ENCODE results near the gene BUD13. TPM values are rescaled to one million over a fixed set of nuclear protein-coding genes. Genes with fewer than 3 reads are reported as not detected.

The BUD13 gene
- polyA plus RNA-seq, 1 of the 3 experiments (the other 2 are of a cell fraction): 15.5 TPM

DNA sequence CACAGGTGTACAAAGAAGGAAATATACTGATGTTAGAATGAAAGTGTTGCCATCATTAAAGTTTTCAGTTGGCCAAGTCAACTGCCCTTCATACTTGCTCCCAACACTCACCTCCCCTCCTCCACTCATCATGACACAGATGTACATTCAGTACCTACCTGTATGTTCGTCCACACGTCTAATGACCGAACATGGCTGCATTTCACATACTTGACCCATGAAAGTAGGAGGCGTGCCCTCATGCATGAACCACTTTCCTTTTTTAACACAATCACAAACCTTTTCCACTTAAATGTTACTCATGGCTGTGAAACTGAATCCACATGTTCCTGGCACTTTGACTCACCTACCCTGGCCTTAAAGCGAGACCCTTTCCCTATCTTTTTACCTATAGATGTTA lies 3.2 kb upstream of the BUD13 start:
- no peak overlapping the region for H3K9ac ChIP-seq
- H3K9me2 ChIP-seq: no peaks in the 10 kb centered on the region
- 97% methylated on average over 5 of the region's 5 CpGs for WGBS (ENCODE audit: low lambda C conversion rate)
- TF ChIP-seq, protein P1, sequence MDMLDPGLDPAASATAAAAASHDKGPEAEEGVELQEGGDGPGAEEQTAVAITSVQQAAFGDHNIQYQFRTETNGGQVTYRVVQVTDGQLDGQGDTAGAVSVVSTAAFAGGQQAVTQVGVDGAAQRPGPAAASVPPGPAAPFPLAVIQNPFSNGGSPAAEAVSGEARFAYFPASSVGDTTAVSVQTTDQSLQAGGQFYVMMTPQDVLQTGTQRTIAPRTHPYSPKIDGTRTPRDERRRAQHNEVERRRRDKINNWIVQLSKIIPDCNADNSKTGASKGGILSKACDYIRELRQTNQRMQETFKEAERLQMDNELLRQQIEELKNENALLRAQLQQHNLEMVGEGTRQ (IDR thresholded peaks at IDR 0.05; ENCODE audit: borderline replicate concordance, low read depth, low read length): no peak
- TF ChIP-seq JUND (IDR thresholded peaks at IDR 0.05): no peak
- TF ChIP-seq MEF2A (IDR thresholded peaks at IDR 0.05; ENCODE audit: borderline replicate concordance, low read depth): no peak
- TF ChIP-seq FOXJ3 (CRISPR knock-in tag; IDR thresholded peaks at IDR 0.05): no peak
- TF ChIP-seq SMC3 (IDR thresholded peaks at IDR 0.05; ENCODE audit: low read depth, low read length): no peak
- no peak for TF ChIP-seq EZH2phosphoT487 (IDR thresholded peaks at IDR 0.05; ENCODE audit: borderline replicate concordance, low read depth)
- TF ChIP-seq, protein P2, sequence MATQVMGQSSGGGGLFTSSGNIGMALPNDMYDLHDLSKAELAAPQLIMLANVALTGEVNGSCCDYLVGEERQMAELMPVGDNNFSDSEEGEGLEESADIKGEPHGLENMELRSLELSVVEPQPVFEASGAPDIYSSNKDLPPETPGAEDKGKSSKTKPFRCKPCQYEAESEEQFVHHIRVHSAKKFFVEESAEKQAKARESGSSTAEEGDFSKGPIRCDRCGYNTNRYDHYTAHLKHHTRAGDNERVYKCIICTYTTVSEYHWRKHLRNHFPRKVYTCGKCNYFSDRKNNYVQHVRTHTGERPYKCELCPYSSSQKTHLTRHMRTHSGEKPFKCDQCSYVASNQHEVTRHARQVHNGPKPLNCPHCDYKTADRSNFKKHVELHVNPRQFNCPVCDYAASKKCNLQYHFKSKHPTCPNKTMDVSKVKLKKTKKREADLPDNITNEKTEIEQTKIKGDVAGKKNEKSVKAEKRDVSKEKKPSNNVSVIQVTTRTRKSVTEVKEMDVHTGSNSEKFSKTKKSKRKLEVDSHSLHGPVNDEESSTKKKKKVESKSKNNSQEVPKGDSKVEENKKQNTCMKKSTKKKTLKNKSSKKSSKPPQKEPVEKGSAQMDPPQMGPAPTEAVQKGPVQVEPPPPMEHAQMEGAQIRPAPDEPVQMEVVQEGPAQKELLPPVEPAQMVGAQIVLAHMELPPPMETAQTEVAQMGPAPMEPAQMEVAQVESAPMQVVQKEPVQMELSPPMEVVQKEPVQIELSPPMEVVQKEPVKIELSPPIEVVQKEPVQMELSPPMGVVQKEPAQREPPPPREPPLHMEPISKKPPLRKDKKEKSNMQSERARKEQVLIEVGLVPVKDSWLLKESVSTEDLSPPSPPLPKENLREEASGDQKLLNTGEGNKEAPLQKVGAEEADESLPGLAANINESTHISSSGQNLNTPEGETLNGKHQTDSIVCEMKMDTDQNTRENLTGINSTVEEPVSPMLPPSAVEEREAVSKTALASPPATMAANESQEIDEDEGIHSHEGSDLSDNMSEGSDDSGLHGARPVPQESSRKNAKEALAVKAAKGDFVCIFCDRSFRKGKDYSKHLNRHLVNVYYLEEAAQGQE (IDR thresholded peaks at IDR 0.05; ENCODE audit: low read depth, low read length): no peak
- TF ChIP-seq RAD21 (IDR thresholded peaks at IDR 0.05; ENCODE audit: low read length): no peak
- TF ChIP-seq GABPA (IDR thresholded peaks at IDR 0.05; ENCODE audit: low read depth): no peak
- no peak for TF ChIP-seq FOSL2 (IDR thresholded peaks at IDR 0.05; ENCODE audit: borderline replicate concordance, low read depth)
- no peak for TF ChIP-seq IRF3 (IDR thresholded peaks at IDR 0.05; ENCODE audit: low read depth, low read length)
- TF ChIP-seq, protein P3, sequence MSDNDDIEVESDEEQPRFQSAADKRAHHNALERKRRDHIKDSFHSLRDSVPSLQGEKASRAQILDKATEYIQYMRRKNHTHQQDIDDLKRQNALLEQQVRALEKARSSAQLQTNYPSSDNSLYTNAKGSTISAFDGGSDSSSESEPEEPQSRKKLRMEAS (IDR thresholded peaks at IDR 0.05; ENCODE audit: low read depth): no peak
- no peak for TF ChIP-seq SIN3A (IDR thresholded peaks at IDR 0.05; ENCODE audit: borderline replicate concordance, low read depth, low read length)
- no peak for TF ChIP-seq RXRA (IDR thresholded peaks at IDR 0.05; ENCODE audit: borderline replicate concordance, low read depth)
- TF ChIP-seq ZBTB33 (IDR thresholded peaks at IDR 0.05; ENCODE audit: borderline replicate concordance, low read depth): no peak
- TF ChIP-seq GATA2 (CRISPR knock-in tag; IDR thresholded peaks at IDR 0.05): no peak
- no peak for TF ChIP-seq TEAD4 (IDR thresholded peaks at IDR 0.05; ENCODE audit: borderline replicate concordance, insufficient read depth)
- TF ChIP-seq, protein P4, sequence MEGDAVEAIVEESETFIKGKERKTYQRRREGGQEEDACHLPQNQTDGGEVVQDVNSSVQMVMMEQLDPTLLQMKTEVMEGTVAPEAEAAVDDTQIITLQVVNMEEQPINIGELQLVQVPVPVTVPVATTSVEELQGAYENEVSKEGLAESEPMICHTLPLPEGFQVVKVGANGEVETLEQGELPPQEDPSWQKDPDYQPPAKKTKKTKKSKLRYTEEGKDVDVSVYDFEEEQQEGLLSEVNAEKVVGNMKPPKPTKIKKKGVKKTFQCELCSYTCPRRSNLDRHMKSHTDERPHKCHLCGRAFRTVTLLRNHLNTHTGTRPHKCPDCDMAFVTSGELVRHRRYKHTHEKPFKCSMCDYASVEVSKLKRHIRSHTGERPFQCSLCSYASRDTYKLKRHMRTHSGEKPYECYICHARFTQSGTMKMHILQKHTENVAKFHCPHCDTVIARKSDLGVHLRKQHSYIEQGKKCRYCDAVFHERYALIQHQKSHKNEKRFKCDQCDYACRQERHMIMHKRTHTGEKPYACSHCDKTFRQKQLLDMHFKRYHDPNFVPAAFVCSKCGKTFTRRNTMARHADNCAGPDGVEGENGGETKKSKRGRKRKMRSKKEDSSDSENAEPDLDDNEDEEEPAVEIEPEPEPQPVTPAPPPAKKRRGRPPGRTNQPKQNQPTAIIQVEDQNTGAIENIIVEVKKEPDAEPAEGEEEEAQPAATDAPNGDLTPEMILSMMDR (IDR thresholded peaks at IDR 0.05): no peak
- TF ChIP-seq RCOR1 (IDR thresholded peaks at IDR 0.05; ENCODE audit: low read length): no peak
- no peak for TF ChIP-seq POLR2AphosphoS5 (IDR thresholded peaks at IDR 0.05; ENCODE audit: low read depth, low read length)
- H3K4me2 ChIP-seq: no peak overlapping the region
- ChIA-PET POLR2A (no interaction called here), CTCF (interaction anchor here (2.8 kb wide), 1 partner anchor 11 kb away, joined by 11 read pairs; the partner anchor contains the start of gene ZPR1)
- H3K9me3 ChIP-seq: no peaks in the 10 kb centered on the region
- no peak overlapping the region for H3K4me3 ChIP-seq (ENCODE audit: low read depth in 2 of 2, low read length in 1 of 2)
- no peak overlapping the region for H3K27ac ChIP-seq (ENCODE audit: low read depth in 2 of 2, low read length in 1 of 2)
- H3F3A ChIP-seq (replicated peaks; ENCODE audit: insufficient read depth): peaks cover 24% of the 10 kb centered on the region
- peaks cover 29 to 43% of the 10 kb centered on the region in 2 experiments for H3K36me3 ChIP-seq (replicated peaks in 1 of 2; ENCODE audit: control insufficient read depth in 1 of 2, insufficient read depth in 2 of 2, low read length in 1 of 2)
- no peak overlapping the region for H2AFZ ChIP-seq (ENCODE audit: low read depth)
- no peaks in the 10 kb centered on the region for H3K27me3 ChIP-seq (ENCODE audit: insufficient read depth)
- H3K4me1 ChIP-seq (ENCODE audit: control insufficient read depth in 1 of 2, insufficient read depth in 2 of 2, low read depth in 1 of 2, low read length in 1 of 2): peaks cover 8% of the 10 kb centered on the region in 2 experiments; a peak in 3 of 4 replicates
- peaks cover 17% of the 10 kb centered on the region for H3K79me2 ChIP-seq (ENCODE audit: insufficient read depth)
- no peak for DNase-seq
- no peaks in the 10 kb centered on the region for H4K20me1 ChIP-seq (ENCODE audit: insufficient read depth)

All from SK-N-SH (cell line).